Activated CD8-positive, alpha-beta T cell treated with anti-CD3 and anti-CD28 coated beads for 36 hours (primary cell): ENCODE results near the gene GRK5. TPM values are rescaled to one million over a fixed set of nuclear protein-coding genes. Genes with fewer than 3 reads are reported as not detected.
A peak's percentile ranks its signal among the peaks of the same experiment; 100 is the strongest.

Source experiments
- ATAC-seq: fragments of 200-7000 bp; cut with Tn5 transposase; one replicate; pipeline ENCODE4 v1.10.0; 2021; ENCODE audit warnings: mild to moderate bottlenecking, moderate library complexity
- CTCF ChIA-PET: fragments of 350-600 bp; sonication (Branson Sonifier 250); formaldehyde crosslinking; loops from one replicate; lab custom pipeline; 2021; ENCODE audit warnings: antibody characterized with exemption; lab: Charles Lee
- POLR2A ChIA-PET: fragments of 350-600 bp; sonication (Branson Sonifier 250); formaldehyde crosslinking; loops from one replicate; lab custom pipeline; 2021; ENCODE audit warnings: antibody characterized with exemption; lab: Charles Lee
- DNase-seq: peaks from one replicate; pipeline ENCODE4 v3.0.0-alpha.2; 2020
- H3K27ac Mint-ChIP-seq: one replicate; pipeline ENCODE4 v1.8.0; 2021; ENCODE audit warnings: mild to moderate bottlenecking, mixed read lengths
- H3K27me3 Mint-ChIP-seq: one replicate; pipeline ENCODE4 v1.8.0; 2021; ENCODE audit warnings: mixed read lengths
- H3K36me3 Mint-ChIP-seq: one replicate; pipeline ENCODE4 v1.8.0; 2021; ENCODE audit warnings: low read depth, mixed read lengths
- H3K4me1 Mint-ChIP-seq: one replicate; pipeline ENCODE4 v1.8.0; 2021; ENCODE audit warnings: low read depth, mixed read lengths
- H3K4me3 Mint-ChIP-seq: one replicate; pipeline ENCODE4 v1.8.0; 2021; ENCODE audit warnings: mild to moderate bottlenecking, moderate library complexity, mixed read lengths
- H3K9me3 Mint-ChIP-seq: one replicate; pipeline ENCODE4 v1.8.0; 2021; ENCODE audit warnings: mixed read lengths
- intact Hi-C: fragments of 100-400 bp; cut with micrococcal nuclease; formaldehyde crosslinking; loops from one replicate; pipeline ENCODE4 v1.10.0; 2022
- total RNA-seq, 2 experiments: library from RNA; stranded (reverse); gene quantifications; one replicate each; pipeline ENCODE4 v1.2.3, GENCODE V29; 2021
- TF ChIP-seq, protein P1 (sequence below): fragments of 200-600 bp; IDR thresholded peaks from one replicate; pipeline ENCODE4 v1.8.0; 2022; ENCODE audit warnings: antibody characterized with exemption, mild to moderate bottlenecking

GRK5 gene
- total RNA-seq, 2 experiments from 2014 or later = 14.8 to 15.6 TPM

DNA sequence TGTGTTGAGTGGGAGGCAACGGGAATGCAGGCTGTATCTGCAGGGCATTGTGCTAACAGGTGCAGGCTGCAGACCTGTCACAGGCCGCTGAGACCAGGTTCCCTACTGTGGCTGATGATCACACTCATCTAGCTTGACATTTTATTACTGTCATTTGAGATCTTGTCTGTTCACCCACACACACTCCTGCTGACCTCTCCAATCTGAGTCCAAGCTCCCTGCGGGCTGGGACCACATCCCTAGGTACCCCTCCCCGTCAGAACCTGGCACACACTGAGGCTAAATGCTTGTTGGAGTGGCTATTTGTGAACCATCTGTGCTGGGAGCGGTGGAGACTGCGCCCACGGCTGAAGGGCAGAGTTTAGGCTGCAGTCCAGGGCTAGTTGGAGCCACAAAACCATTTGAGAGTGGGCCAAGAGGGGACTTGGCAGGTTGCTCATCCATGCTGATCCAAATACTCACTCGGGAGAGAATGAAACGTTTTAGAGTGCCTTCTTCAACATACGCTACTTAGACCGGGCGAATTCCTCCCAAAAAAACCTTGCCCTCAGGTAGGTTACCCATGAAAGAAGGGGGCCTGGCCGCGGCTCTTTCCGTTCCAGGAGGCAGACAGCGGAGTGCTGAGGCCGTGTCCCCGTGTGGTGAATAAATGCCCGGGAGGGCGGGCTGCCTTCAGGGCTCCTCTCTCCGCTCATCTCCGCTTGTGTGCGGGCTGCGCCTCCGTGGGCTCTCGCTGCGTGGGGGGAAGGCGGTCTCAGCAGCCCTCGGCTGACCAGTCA lies 170.8 kb downstream of the GRK5 start:
- Mint-ChIP-seq H3K27ac (no peak overlapping the region), H3K4me3 (no peak overlapping the region), H3K36me3 (peaks cover 6% of the 10 kb centered on the region), H3K27me3 (no peaks in the 10 kb centered on the region), H3K4me1 (peaks cover 12% of the 10 kb centered on the region), H3K9me3 (no peaks in the 10 kb centered on the region)
- TF ChIP-seq, protein P1, sequence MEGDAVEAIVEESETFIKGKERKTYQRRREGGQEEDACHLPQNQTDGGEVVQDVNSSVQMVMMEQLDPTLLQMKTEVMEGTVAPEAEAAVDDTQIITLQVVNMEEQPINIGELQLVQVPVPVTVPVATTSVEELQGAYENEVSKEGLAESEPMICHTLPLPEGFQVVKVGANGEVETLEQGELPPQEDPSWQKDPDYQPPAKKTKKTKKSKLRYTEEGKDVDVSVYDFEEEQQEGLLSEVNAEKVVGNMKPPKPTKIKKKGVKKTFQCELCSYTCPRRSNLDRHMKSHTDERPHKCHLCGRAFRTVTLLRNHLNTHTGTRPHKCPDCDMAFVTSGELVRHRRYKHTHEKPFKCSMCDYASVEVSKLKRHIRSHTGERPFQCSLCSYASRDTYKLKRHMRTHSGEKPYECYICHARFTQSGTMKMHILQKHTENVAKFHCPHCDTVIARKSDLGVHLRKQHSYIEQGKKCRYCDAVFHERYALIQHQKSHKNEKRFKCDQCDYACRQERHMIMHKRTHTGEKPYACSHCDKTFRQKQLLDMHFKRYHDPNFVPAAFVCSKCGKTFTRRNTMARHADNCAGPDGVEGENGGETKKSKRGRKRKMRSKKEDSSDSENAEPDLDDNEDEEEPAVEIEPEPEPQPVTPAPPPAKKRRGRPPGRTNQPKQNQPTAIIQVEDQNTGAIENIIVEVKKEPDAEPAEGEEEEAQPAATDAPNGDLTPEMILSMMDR = no peak
- ATAC-seq = no peak
- POLR2A ChIA-PET = no interaction called here
- no peak for DNase-seq
- intact Hi-C loops = no loop called here
- CTCF ChIA-PET = interaction anchor here (1.7 kb wide), 1 partner anchor 67 kb away, joined by 3 read pairs; no protein-coding TSS in a partner anchor

DNA sequence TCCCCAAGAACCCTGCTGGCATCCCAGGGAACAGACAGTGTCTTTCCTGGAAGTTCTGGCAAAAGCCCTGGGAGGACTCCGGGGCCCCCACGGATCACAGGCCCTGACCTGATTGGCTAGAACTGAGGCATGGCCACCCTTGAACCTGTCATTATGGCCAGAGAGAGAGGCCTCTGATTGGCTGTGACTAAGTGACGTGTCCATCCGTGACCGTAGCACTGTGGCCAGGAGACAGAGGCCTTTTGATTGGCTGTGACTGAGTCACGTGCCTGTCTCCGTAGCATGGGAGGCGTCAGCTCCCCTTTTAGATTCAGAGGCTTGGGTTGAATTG lies 171.3 kb downstream of the GRK5 start:
- ChIA-PET CTCF (interaction anchor here (1.3 kb wide), 1 partner anchor 180 kb away, joined by 3 read pairs; no protein-coding TSS in a partner anchor), POLR2A (no interaction called here)
- Mint-ChIP-seq H3K27ac (no peak overlapping the region), H3K4me1 (peaks cover 13% of the 10 kb centered on the region), H3K27me3 (no peaks in the 10 kb centered on the region), H3K4me3 (no peak overlapping the region), H3K36me3 (peaks cover 9% of the 10 kb centered on the region), H3K9me3 (no peaks in the 10 kb centered on the region)
- ATAC-seq = no peak
- no peak for DNase-seq
- TF ChIP-seq, protein P1 = no peak
- intact Hi-C loops = no loop called here

GRCh38 chr10:119379466-119380071 lies 172.2 kb downstream of the GRK5 start:
- H3K27ac Mint-ChIP-seq = no peak overlapping the region
- intact Hi-C loops = no loop called here
- POLR2A ChIA-PET = no interaction called here

DNA sequence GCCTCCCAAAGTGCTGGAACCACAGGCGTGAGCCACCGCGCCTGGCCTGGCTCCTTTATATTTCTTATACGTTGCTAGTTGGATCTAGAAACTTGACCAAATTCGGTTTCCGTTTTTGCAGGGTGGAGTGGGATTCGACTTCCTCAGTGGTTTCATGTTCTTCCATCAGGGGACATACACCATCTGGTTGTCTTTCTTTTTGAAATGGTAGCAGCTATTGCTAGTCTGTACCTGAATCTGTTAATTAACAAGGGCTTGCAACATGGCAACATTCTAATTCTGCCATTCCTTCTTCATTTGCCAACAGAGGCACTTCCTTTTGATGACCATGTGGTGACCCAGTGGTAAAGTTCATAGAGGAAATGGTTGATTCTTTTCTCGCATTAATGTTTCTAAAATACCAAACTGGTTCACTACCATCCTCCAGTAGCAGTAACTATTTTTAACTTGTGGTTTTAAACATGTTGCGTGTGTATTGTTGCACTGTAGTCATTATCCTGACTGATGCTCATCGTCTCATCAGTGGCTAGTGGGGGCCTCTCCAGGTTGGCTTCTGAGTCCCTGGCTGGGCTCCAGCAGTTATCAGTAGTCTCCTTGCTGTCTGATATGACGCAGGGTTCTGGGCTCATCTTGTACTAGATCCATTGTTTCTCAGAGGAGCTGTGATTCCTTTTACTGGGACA lies 175.9 kb downstream of the GRK5 start:
- intact Hi-C loops = no loop called here
- H3K4me3 Mint-ChIP-seq = no peak overlapping the region
- ATAC-seq (peak; percentile 62), DNase-seq (no peak)
- H3K4me1 Mint-ChIP-seq = peaks cover 11% of the 10 kb centered on the region
- no peak overlapping the region for H3K27ac Mint-ChIP-seq
- TF ChIP-seq, protein P1 = no peak
- H3K36me3 Mint-ChIP-seq = peaks cover 13% of the 10 kb centered on the region
- POLR2A ChIA-PET = no interaction called here
- no peaks in the 10 kb centered on the region for H3K27me3 Mint-ChIP-seq
- H3K9me3 Mint-ChIP-seq = no peaks in the 10 kb centered on the region
- CTCF ChIA-PET = interaction anchor here (1.1 kb wide), 1 partner anchor 176 kb away, joined by 4 read pairs; the partner anchor contains the start of gene GRK5

More at GRCh38 chr10:119379466-119380071, 172.2 kb downstream of the GRK5 start:
- DNase-seq (no peak), ATAC-seq (no peak)
- Mint-ChIP-seq H3K27me3 (no peaks in the 10 kb centered on the region), H3K4me1 (peaks cover 13% of the 10 kb centered on the region), H3K9me3 (no peaks in the 10 kb centered on the region), H3K4me3 (no peak overlapping the region), H3K36me3 (peaks cover 9% of the 10 kb centered on the region)
- CTCF ChIA-PET = interaction anchor here (1.3 kb wide), 1 partner anchor 180 kb away, joined by 3 read pairs; no protein-coding TSS in a partner anchor
- TF ChIP-seq, protein P1 = no peak
